Measurements from ENCODE around the gene LMF1.

Gene LMF1

GRCh38 chr16:836221-836620 lies 134.6 kb downstream of the LMF1 start:
- H3K4me1 ChIP-seq, result peaks cover 8 to 45% (median 26%) of the 10 kb centered on the region in 10 experiments
- no peak for TF ChIP-seq Cebpa-rat (IDR thresholded peaks at IDR 0.05)
- no peak overlapping the region for H3K27ac ChIP-seq
- H4K20me1 ChIP-seq, result no peaks in the 10 kb centered on the region
- H3K9me3 ChIP-seq (replicated peaks in 1 of 11), result peaks cover 24 to 44% (median 33%) of the 10 kb centered on the region in 11 experiments
- H3K4me2 ChIP-seq, result no peak overlapping the region
- no peak overlapping the region for H3K9ac ChIP-seq
- no peaks in the 10 kb centered on the region for H3K27me3 ChIP-seq
- H3K4me3 ChIP-seq, result no peak overlapping the region
- H3K36me3 ChIP-seq, result peaks cover 0 to 3% (median 0%) of the 10 kb centered on the region in 11 experiments; a peak in 1 of 22 replicates

DNA sequence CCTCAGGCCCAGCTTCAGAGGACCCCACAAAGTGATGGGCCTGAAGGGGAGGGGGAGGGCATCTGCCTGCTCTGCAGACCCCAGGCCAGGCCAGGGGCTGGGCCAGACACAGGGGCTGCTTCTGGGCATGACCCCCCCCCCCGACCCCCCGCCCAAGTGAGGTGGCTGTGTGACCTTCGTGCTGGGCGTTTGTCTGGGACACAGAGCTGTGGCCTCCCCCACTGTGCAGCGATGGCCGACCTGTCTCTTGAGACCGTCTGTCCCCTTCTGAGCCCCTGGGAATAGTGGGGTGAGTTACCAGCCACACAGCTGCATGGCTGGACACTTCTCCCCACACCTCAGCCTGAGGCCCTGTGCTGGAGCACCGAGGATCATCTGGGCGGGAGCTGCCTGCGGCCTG lies 135.4 kb downstream of the LMF1 start:
- Histone ChIP-seq H3K4me3 (no peak overlapping the region), H3K9me3 (replicated peaks in 1 of 11) (peaks cover 24 to 44% (median 33%) of the 10 kb centered on the region in 11 experiments), H3K9ac (no peak overlapping the region), H3K4me1 (peaks cover 17 to 45% (median 27%) of the 10 kb centered on the region in 10 experiments), H3K4me2 (no peak overlapping the region), H3K27ac (no peak overlapping the region), H3K27me3 (peaks cover 0 to 6% (median 0%) of the 10 kb centered on the region in 11 experiments; a peak in 6 of 22 replicates), H4K20me1 (no peaks in the 10 kb centered on the region), H3K36me3 (peaks cover 0 to 3% (median 0%) of the 10 kb centered on the region in 11 experiments; a peak in 1 of 22 replicates)
- TF ChIP-seq Cebpa-rat (IDR thresholded peaks at IDR 0.05), result no peak

DNA sequence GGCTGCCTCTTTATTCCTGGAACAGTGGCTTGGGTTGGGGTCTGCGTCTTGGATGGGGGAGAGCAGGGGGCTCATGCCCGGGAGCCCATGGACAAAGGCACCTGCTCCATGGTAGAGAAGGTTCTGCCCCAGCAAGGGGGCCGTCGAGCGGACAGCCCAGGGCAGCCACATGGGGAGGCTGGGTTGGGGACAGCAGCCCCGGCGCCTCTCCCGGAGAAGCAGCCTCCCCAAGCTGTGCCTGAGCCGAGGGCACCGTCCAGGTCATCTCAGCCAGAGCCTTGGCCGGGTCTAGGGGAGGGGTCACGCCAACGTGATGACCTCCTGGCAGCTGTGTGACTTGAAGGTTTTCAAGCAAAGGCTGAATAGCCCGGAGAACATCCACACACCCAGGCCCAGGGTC lies 137.4 kb downstream of the LMF1 start:
- no peak overlapping the region for H3K27ac ChIP-seq
- H3K4me2 ChIP-seq, result no peak overlapping the region; a peak in 1 of 22 replicates
- peaks cover 0 to 3% (median 0%) of the 10 kb centered on the region in 11 experiments; a peak in 1 of 22 replicates for H3K36me3 ChIP-seq
- peaks cover 0 to 11% (median 0%) of the 10 kb centered on the region in 11 experiments; a peak in 6 of 22 replicates for H3K27me3 ChIP-seq
- H3K4me1 ChIP-seq, result peaks cover 19 to 50% (median 34%) of the 10 kb centered on the region in 10 experiments
- no peak for TF ChIP-seq Cebpa-rat (IDR thresholded peaks at IDR 0.05)
- H3K4me3 ChIP-seq, result no peak overlapping the region
- peaks cover 24 to 44% (median 33%) of the 10 kb centered on the region in 11 experiments for H3K9me3 ChIP-seq (replicated peaks in 1 of 11)
- H3K9ac ChIP-seq, result no peak overlapping the region
- H4K20me1 ChIP-seq, result no peaks in the 10 kb centered on the region

- no peak for TF ChIP-seq Cebpa-rat (IDR thresholded peaks at IDR 0.05)
- no peak overlapping the region for H3K4me2 ChIP-seq
- no peak overlapping the region for H3K4me3 ChIP-seq
- no peak overlapping the region for H3K9ac ChIP-seq
- H3K27me3 ChIP-seq, result peaks cover 0 to 11% (median 0%) of the 10 kb centered on the region in 11 experiments; a peak in 6 of 22 replicates
- no peak overlapping the region for H3K27ac ChIP-seq
- peaks cover 24 to 40% (median 32%) of the 10 kb centered on the region in 11 experiments for H3K9me3 ChIP-seq (replicated peaks in 1 of 11)
- H3K36me3 ChIP-seq, result peaks cover 0 to 3% (median 0%) of the 10 kb centered on the region in 11 experiments; a peak in 1 of 22 replicates
- H4K20me1 ChIP-seq, result no peaks in the 10 kb centered on the region
- H3K4me1 ChIP-seq, result peaks cover 19 to 56% (median 40%) of the 10 kb centered on the region in 10 experiments
Observed at GRCh38 chr16:832652-833336, 138.0 kb downstream of the LMF1 start.

DNA sequence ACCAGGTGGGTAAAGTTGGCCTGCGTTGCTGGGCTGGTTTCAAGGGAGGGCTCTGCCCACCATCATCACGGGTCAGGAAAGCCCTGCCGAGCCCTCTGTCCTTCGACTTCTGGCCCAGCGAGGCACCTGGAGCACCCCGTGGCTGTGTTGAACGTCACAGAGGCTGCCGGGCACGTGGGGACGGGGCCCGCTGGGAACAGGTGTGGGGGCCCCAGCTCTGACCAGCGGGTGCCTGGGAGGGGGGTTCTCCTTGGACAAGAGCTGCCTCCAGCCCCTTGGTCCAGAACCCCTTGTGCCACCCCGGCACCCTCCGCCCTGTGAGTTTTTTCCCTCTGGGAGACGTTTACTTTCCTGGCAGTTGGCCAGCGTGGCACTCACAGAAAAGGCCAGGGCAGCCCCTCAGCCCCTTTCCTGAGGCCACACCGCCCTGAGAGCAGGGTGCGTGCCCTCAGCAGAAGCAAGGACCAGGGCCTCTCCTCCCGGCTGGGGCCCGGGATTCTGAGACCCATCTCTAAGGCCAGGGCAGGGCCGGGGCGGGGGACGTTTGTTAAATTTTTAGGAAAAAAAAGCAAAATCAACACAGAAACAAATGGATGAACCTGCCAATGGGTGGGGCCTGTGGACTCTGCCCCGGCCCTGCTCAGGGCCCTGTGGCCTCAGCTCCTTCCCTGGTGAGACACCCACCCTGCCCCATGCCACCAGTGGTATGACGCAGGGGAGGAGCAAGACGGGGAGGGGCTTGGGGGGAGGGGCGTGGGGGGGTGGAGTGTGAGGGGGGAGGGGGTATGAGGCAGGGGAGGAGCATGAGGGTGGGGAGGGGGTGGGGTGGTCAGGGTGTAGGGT lies 139.0 kb downstream of the LMF1 start:
- no peak for TF ChIP-seq Cebpa-rat (IDR thresholded peaks at IDR 0.05)
- Histone ChIP-seq H3K9ac (peak overlapping the region; percentile 36 to 70 (median 67); a peak in 21 of 22 replicates), H4K20me1 (no peaks in the 10 kb centered on the region), H3K4me1 (peaks cover 19 to 66% (median 50%) of the 10 kb centered on the region in 10 experiments), H3K27ac (peak overlapping the region; percentile 43 to 76 (median 61)), H3K9me3 (replicated peaks in 1 of 11) (peaks cover 15 to 30% (median 22%) of the 10 kb centered on the region in 11 experiments), H3K4me3 (peak overlapping the region in 9 of 10 experiments; percentile 9 to 32 (median 23); a peak in 10 of 20 replicates), H3K36me3 (peaks cover 0 to 3% (median 0%) of the 10 kb centered on the region in 11 experiments; a peak in 1 of 22 replicates), H3K4me2 (peak overlapping the region; percentile 86 to 98 (median 93)), H3K27me3 (peaks cover 0 to 16% (median 0%) of the 10 kb centered on the region in 11 experiments; a peak in 7 of 22 replicates)

GRCh38 chr16:830871-831570 lies 139.8 kb downstream of the LMF1 start:
- Histone ChIP-seq H3K27ac (peak overlapping the region; percentile 43 to 76 (median 61)), H3K4me2 (peak overlapping the region; percentile 86 to 98 (median 93)), H3K9me3 (replicated peaks in 1 of 11) (peaks cover 7 to 23% (median 14%) of the 10 kb centered on the region in 11 experiments), H3K36me3 (no peaks in the 10 kb centered on the region; a peak in 1 of 22 replicates), H3K9ac (peak overlapping the region; percentile 36 to 70 (median 67)), H3K27me3 (peaks cover 0 to 23% (median 0%) of the 10 kb centered on the region in 11 experiments; a peak in 8 of 22 replicates), H4K20me1 (no peaks in the 10 kb centered on the region), H3K4me3 (peak overlapping the region; percentile 9 to 32 (median 22); a peak in 14 of 20 replicates), H3K4me1 (peaks cover 19 to 71% (median 57%) of the 10 kb centered on the region in 10 experiments)
- no peak for TF ChIP-seq Cebpa-rat (IDR thresholded peaks at IDR 0.05)

GRCh38 chr16:830107-830870 lies 140.5 kb downstream of the LMF1 start:
- H3K4me3 ChIP-seq, result peak overlapping the region in 4 of 10 experiments; percentile 22 to 32 (median 28); a peak in 5 of 20 replicates
- H3K9me3 ChIP-seq (replicated peaks in 1 of 11), result peaks cover 0 to 15% (median 7%) of the 10 kb centered on the region in 11 experiments; a peak in 14 of 22 replicates
- peak overlapping the region in 8 of 11 experiments; percentile 36 to 70 (median 67); a peak in 12 of 22 replicates for H3K9ac ChIP-seq
- no peaks in the 10 kb centered on the region for H3K36me3 ChIP-seq
- H3K4me1 ChIP-seq, result peaks cover 26 to 78% (median 64%) of the 10 kb centered on the region in 10 experiments
- H3K4me2 ChIP-seq, result peak overlapping the region; percentile 86 to 98 (median 93)
- TF ChIP-seq Cebpa-rat (IDR thresholded peaks at IDR 0.05), result no peak
- H4K20me1 ChIP-seq, result no peaks in the 10 kb centered on the region
- peaks cover 0 to 31% (median 0%) of the 10 kb centered on the region in 11 experiments; a peak in 8 of 22 replicates for H3K27me3 ChIP-seq
- H3K27ac ChIP-seq, result peak overlapping the region; percentile 43 to 76 (median 61); a peak in 13 of 22 replicates
